Ishikawa (cell line): ENCODE measurements around the gene PHLPP2.

Experiments used
- CEBPB ChIP-seq: IDR thresholded peaks from 2 replicates; pipeline ENCODE4 v1.6.1; 2012
- EP300 ChIP-seq: IDR thresholded peaks from 2 replicates; pipeline ENCODE4 v1.6.1; 2012; ENCODE audit warnings: borderline replicate concordance
- FOXM1 ChIP-seq: IDR thresholded peaks from 2 replicates; pipeline ENCODE4 v1.6.1; 2012; ENCODE audit warnings: low read depth, borderline replicate concordance
- MAX ChIP-seq: IDR thresholded peaks from 2 replicates; pipeline ENCODE4 v1.6.1; 2012
- NFIC ChIP-seq: IDR thresholded peaks from 2 replicates; pipeline ENCODE4 v1.6.1; 2012
- RAD21 ChIP-seq: IDR thresholded peaks from 2 replicates; pipeline ENCODE4 v1.6.1; 2012; ENCODE audit warnings: low read depth
- TAF1 ChIP-seq: IDR thresholded peaks from 2 replicates; pipeline ENCODE4 v1.6.1; 2012; ENCODE audit warnings: low read depth, mild to moderate bottlenecking
- TEAD4 ChIP-seq: IDR thresholded peaks from 2 replicates; pipeline ENCODE4 v1.6.1; 2012
- ZBTB7A ChIP-seq: IDR thresholded peaks from 2 replicates; pipeline ENCODE4 v1.6.1; 2012; ENCODE audit warnings: low read depth
- TF ChIP-seq, protein P1 (sequence below): IDR thresholded peaks from 2 replicates; pipeline ENCODE4 v1.6.1; 2012; ENCODE audit warnings: low read depth, mild to moderate bottlenecking
- TF ChIP-seq, protein P2 (sequence below): IDR thresholded peaks from 2 replicates; pipeline ENCODE4 v1.6.1; 2012

DNA sequence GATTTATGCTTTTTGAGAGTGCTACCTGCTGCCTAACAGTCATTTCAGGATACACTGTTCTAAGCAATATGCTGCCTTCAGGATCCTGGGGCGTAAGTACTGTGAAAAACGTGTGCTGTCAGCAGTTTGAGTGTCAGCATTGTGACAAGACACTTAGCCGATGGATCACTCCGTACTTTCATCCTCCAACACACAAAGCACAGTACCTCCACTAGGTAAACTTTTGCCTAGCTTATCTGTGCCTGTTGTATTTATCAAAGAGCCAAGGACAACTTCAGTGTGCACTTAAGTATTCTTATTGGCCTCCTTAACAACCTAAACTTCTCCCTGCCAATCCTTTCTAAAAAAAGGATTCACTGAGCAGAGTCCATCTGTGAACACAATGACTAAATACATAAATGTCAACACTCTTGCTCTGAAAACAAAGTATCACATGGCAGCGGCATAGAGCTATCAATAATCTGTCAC lies 33.8 kb upstream of the PHLPP2 start:
- TF ChIP-seq, protein P1, sequence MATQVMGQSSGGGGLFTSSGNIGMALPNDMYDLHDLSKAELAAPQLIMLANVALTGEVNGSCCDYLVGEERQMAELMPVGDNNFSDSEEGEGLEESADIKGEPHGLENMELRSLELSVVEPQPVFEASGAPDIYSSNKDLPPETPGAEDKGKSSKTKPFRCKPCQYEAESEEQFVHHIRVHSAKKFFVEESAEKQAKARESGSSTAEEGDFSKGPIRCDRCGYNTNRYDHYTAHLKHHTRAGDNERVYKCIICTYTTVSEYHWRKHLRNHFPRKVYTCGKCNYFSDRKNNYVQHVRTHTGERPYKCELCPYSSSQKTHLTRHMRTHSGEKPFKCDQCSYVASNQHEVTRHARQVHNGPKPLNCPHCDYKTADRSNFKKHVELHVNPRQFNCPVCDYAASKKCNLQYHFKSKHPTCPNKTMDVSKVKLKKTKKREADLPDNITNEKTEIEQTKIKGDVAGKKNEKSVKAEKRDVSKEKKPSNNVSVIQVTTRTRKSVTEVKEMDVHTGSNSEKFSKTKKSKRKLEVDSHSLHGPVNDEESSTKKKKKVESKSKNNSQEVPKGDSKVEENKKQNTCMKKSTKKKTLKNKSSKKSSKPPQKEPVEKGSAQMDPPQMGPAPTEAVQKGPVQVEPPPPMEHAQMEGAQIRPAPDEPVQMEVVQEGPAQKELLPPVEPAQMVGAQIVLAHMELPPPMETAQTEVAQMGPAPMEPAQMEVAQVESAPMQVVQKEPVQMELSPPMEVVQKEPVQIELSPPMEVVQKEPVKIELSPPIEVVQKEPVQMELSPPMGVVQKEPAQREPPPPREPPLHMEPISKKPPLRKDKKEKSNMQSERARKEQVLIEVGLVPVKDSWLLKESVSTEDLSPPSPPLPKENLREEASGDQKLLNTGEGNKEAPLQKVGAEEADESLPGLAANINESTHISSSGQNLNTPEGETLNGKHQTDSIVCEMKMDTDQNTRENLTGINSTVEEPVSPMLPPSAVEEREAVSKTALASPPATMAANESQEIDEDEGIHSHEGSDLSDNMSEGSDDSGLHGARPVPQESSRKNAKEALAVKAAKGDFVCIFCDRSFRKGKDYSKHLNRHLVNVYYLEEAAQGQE: no peak
- TF ChIP-seq FOXM1 (no peak), CEBPB (no peak), RAD21 (no peak), EP300 (no peak), TAF1 (no peak), ZBTB7A (no peak), MAX (no peak), TEAD4 (no peak), NFIC (no peak)
- TF ChIP-seq, protein P2, sequence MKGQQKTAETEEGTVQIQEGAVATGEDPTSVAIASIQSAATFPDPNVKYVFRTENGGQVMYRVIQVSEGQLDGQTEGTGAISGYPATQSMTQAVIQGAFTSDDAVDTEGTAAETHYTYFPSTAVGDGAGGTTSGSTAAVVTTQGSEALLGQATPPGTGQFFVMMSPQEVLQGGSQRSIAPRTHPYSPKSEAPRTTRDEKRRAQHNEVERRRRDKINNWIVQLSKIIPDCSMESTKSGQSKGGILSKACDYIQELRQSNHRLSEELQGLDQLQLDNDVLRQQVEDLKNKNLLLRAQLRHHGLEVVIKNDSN: no peak
